Body of pancreas (tissue), 4 donors: ENCODE results near the gene USF3.

Source experiments
- POLR2A ChIP-seq, 3 donors: fragments of 450-650 bp; IDR thresholded peaks; one replicate each; pipeline ENCODE4 v1.6.1; 2016; ENCODE audit warnings: antibody characterized with exemption in 3 of 3, mild to moderate bottlenecking in 2 of 3
- TF ChIP-seq, protein P1 (sequence below), 7 experiments: fragments of 450-650 bp in 4 of 7; fragments of 200-600 bp in 3 of 7; sonication (generic) in 3 of 7; IDR thresholded peaks; one replicate each; pipeline ENCODE4 v1.5.1; 2016 to 2019; ENCODE audit warnings: antibody characterized with exemption in 7 of 7

DNA sequence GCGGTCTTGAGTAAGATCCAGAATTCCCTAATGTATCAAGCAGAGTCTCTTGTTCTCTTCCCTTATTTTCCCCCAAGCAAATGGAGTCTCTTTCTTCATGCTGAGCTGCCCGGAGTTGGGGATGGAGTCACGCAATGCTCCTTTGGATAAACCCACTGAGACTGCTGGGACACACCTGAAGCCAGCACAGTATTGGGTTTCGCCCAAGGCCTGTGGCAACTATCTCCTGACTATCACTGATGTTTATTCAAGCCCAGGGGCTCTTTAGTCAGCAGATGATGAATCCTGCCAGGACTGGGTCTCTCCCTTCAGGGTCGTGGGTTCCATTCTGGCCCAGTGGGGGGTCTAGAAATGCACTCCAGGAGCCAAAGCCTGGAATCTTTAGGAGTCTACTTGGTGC lies 11.3 kb downstream of the USF3 start:
- TF ChIP-seq, protein P1, sequence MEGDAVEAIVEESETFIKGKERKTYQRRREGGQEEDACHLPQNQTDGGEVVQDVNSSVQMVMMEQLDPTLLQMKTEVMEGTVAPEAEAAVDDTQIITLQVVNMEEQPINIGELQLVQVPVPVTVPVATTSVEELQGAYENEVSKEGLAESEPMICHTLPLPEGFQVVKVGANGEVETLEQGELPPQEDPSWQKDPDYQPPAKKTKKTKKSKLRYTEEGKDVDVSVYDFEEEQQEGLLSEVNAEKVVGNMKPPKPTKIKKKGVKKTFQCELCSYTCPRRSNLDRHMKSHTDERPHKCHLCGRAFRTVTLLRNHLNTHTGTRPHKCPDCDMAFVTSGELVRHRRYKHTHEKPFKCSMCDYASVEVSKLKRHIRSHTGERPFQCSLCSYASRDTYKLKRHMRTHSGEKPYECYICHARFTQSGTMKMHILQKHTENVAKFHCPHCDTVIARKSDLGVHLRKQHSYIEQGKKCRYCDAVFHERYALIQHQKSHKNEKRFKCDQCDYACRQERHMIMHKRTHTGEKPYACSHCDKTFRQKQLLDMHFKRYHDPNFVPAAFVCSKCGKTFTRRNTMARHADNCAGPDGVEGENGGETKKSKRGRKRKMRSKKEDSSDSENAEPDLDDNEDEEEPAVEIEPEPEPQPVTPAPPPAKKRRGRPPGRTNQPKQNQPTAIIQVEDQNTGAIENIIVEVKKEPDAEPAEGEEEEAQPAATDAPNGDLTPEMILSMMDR (IDR thresholded peaks at IDR 0.05) = no peak
- no peak for TF ChIP-seq POLR2A (IDR thresholded peaks at IDR 0.05)
